GM12864 (cell line): ENCODE data around the gene PPP1R14B.
A peak's percentile ranks its signal among the peaks of the same experiment; 100 is the strongest.

Experiments
- DNase-seq: peaks from one replicate; pipeline ENCODE4 v3.0.0-alpha.2; 2011; ENCODE audit warnings: low read depth
- H3K4me3 ChIP-seq: 2 replicates; pipeline ENCODE4 v1.5.1; 2011; ENCODE audit warnings: mild to moderate bottlenecking, low read depth, low read length, control low read depth
- CTCF ChIP-seq: IDR thresholded peaks from 2 replicates; pipeline ENCODE4 v1.5.1; 2011; ENCODE audit warnings: low read depth, mild to moderate bottlenecking, moderate library complexity, low read length, control low read depth, inconsistent platforms; ENCODE audit errors: missing control alignments

PPP1R14B gene

GRCh38 chr11:64246871-64247728 lies at the start of gene PPP1R14B:
PPP1R14B (minus strand) TSS chr11:64246943; CDS start chr11:64246673, 270 bp downstream.
- TF ChIP-seq CTCF, result no peak
- H3K4me3 ChIP-seq, result peak within 1 kb of the TSS; percentile 86
- DNase-seq, result no peak

- no peak for DNase-seq
These were observed 49.5 kb upstream of the PPP1R14B start for GRCh38 chr11:64296236-64296635.

GRCh38 chr11:64295760-64296159 lies 49.0 kb upstream of the PPP1R14B start:
- no peak for DNase-seq
- H3K4me3 ChIP-seq, result no peak overlapping the region
- no peak for TF ChIP-seq CTCF

More at GRCh38 chr11:64296236-64296635, 49.5 kb upstream of the PPP1R14B start:
- H3K4me3 ChIP-seq, result no peak overlapping the region
- no peak for TF ChIP-seq CTCF

GRCh38 chr11:64294774-64295173 lies 48.0 kb upstream of the PPP1R14B start:
- TF ChIP-seq CTCF, result no peak
- no peak overlapping the region for H3K4me3 ChIP-seq
- no peak for DNase-seq

- no peak for DNase-seq
- H3K4me3 ChIP-seq, result no peak overlapping the region; the same call in 1 of the 2 replicates
- no peak for TF ChIP-seq CTCF
These were observed 45.9 kb upstream of the PPP1R14B start for GRCh38 chr11:64292460-64293254.

- DNase-seq, result no peak
- H3K4me3 ChIP-seq, result no peak overlapping the region; the same call in 1 of the 2 replicates
- TF ChIP-seq CTCF, result no peak
These were observed 45.2 kb upstream of the PPP1R14B start for GRCh38 chr11:64291752-64292459.
